SU-DHL-6 (cell line): Measurements from ENCODE around the gene WDR5B.

Source experiments
- EZH2phosphoT487 ChIP-seq: fragments of 200-600 bp; sonication (generic), shearing (Covaris generic); conservative IDR thresholded peaks from 2 replicates; pipeline ENCODE4 v1.6.1; 2018; ENCODE audit warnings: mild to moderate bottlenecking, antibody characterized with exemption, low read length, moderate library complexity, mixed read lengths
- TF ChIP-seq, protein P1 (sequence below): fragments of 200-600 bp; sonication (generic); IDR thresholded peaks from one replicate; pipeline ENCODE4 v1.5.1; 2017; ENCODE audit warnings: antibody characterized with exemption, mild to moderate bottlenecking, low read length, moderate library complexity; ENCODE audit not compliant: insufficient read depth, poor library complexity, severe bottlenecking

DNA sequence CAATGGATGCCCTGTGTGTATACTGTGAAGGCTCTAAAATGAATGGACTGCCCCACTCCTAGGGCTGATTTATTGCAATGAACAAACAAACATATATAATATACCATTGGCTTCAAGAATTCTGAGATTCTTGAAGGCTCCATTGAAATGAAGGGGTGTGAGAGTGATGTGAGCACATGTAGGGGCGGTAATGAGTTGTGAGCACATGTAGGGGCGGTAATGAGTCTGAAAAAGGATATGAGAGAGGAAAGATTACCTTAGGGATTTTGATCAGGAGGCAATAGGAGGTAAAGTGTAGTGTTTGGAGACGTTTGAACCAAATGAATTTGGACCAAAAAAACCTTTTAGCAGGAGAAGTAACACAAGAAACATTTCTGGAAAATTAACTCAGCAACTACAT lies 28.2 kb downstream of the WDR5B start:
- TF ChIP-seq, protein P1, sequence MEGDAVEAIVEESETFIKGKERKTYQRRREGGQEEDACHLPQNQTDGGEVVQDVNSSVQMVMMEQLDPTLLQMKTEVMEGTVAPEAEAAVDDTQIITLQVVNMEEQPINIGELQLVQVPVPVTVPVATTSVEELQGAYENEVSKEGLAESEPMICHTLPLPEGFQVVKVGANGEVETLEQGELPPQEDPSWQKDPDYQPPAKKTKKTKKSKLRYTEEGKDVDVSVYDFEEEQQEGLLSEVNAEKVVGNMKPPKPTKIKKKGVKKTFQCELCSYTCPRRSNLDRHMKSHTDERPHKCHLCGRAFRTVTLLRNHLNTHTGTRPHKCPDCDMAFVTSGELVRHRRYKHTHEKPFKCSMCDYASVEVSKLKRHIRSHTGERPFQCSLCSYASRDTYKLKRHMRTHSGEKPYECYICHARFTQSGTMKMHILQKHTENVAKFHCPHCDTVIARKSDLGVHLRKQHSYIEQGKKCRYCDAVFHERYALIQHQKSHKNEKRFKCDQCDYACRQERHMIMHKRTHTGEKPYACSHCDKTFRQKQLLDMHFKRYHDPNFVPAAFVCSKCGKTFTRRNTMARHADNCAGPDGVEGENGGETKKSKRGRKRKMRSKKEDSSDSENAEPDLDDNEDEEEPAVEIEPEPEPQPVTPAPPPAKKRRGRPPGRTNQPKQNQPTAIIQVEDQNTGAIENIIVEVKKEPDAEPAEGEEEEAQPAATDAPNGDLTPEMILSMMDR = no peak
- no peak for TF ChIP-seq EZH2phosphoT487
